AG08396 (cell line): ENCODE results near the gene ACOT6.
A peak's percentile ranks its signal among the peaks of the same experiment; 100 is the strongest.
"Not testable (repeated sequence)": the region's sequence is repeated elsewhere in the genome, so short reads cannot be mapped to it uniquely, and the experiment has no call there.

Source experiments
- DNase-seq: peaks from one replicate; pipeline ENCODE4 v3.0.0; 2012; ENCODE audit warnings: low spot score, mixed read lengths

The ACOT6 gene

DNA sequence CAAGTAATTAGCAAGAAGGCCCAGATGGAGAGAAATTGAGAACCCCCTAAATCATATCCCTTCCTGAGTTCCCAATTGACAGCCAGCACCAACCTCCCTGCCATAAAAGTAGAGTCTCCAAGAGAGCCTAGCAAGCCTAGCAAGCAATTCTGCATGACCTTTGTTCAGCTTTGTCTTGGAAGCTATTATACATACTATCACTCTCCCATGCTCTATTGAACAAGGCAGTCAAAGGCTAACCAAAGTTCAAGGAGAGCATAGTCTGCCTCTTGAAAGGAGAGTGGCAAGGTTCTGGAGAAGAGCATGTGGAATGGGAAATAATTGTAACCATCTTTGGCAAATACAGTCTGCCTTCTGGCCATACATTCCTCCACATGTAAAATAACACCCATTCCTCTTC, 12.8 kb upstream of the ACOT6 start:
- no peak for DNase-seq

DNA sequence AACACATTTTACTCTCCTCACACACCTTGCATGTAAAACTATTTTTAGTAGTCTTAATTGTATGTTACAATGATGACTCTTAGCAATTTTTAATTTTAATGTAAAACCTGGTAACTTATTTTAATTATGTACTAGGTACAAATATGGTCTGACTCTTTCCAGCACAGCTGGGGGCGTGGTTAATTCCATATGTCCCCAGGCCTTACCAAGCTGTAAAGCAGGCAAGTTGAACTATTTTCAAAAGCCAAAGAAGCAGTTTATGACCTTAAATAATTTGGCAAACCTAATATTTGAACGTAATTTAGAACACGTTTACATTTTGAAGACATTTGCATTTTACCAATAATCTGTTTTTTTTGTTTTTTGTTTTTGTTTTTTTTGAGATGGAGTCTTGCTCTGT, 9.3 kb upstream of the ACOT6 start:
- no peak for DNase-seq

DNA sequence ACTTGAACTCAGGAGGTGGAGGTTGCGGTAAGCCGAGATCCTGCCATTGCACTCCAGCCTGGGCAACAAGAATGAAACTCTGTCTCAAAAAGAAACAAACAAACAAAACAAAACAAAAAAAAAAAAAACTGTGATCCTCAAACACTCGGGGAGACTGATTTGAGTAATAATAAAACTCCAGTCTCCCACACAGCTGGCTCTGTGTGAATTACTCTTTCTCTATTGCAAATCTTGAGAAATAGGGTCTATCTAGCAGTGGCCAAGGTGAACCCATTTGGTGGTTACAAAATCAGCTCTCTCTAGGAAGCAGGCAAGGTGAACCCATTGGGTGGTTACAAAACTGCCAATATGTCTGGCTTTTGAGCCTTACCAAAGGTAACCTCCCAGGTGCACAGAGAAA, 6.0 kb upstream of the ACOT6 start:
- no peak for DNase-seq

DNA sequence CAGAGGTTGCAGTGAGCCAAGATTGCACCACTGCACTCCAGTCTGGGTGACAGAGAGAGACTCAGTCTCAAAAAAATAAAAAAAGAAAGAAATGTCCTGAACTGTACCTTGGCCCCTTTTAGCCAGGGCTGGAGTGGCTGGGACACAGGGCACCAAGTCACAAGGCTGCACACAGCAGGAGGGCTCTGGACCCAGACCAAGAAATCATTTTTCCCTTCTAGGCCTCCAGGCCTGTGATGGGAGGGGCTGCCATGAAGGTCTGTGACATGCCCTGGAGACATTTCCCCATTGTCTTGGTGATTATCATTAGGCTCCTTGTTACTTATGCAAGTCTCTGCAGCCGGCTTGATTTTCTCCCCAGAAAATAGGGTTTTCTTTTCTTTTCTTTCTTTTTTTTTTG, 5.1 kb upstream of the ACOT6 start:
- DNase-seq: no peak

DNA sequence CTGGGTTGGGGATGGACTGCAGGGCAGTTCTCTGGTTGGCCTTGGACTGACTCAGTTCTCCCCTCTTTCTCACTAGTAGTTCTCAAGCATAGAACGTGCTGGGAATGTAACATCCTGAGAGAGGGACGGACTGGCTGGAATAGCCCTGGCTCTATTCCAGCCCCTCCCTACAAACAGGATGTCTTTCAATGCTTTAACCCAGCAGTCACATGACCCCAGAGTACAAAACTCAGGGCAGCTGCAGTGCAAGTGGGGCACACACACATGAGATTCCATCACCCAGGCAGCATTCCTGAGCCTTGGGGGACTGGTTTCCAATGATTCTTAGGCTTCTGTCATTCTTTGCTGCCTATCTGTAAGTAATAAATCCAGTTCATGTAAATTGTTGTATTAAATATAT, 1.6 kb upstream of the ACOT6 start:
- DNase-seq: no peak

DNA sequence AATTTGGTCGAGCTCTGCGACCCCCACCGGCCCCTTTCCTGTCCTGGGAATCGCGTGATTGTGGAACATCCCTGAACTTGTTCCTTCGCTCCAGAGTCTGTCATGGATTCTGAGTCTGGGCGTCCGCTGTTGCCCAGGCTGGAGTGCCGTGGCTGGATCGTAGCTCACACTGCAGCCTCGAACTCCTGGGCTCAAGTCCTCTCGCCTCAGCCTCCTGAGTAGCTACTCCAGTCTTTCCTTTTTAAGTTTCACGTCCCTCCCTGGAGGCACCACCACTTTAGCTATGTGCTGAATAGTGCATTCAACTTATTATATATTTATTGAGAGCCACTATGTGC, 698 bp downstream of the ACOT6 start:
- DNase-seq: no peak

DNA sequence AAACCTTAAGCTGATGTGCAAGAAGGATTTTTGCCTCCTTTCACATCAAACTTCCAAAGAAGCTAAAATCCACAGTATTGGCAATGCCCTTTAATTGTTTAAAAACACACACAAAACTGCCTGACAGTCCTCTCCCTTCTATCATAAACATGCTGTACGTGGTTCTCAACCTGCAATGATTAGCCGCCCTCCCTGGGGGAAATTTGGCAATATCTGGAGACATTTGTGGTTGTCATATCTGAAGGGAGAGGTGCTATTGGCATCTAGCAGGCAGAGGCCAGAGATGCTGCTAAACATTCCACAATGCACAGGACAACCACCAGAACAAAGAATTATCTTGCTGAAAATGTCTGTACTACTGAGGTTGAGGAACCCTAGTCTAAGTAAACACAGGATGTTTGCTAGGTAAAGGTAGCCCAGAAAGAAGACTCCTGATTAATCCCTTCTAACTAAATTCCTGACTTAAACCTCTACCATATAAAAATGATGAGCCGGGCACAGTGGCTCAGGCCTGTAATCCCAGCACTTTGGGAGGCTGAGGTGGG, 1.2 kb downstream of the ACOT6 start:
- no peak for DNase-seq

DNA sequence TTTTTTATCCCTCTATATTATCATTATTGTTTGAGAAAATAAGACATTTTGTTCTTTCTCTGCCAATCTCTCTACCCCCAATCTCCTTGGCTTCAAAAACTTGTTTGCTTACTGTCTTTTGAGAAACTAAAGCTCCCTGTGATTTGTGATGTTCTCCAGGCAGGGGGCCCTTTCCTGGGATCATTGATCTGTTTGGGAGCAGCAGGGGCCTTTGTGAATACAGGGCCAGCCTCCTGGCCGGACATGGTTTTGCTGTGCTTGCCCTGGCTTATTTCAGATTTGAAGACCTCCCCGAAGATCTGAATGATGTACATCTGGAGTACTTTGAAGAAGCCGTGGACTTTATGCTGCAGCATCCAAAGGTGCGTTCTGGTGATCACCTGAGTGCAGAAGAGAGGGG, 4.5 kb downstream of the ACOT6 start:
- DNase-seq: no peak

DNA sequence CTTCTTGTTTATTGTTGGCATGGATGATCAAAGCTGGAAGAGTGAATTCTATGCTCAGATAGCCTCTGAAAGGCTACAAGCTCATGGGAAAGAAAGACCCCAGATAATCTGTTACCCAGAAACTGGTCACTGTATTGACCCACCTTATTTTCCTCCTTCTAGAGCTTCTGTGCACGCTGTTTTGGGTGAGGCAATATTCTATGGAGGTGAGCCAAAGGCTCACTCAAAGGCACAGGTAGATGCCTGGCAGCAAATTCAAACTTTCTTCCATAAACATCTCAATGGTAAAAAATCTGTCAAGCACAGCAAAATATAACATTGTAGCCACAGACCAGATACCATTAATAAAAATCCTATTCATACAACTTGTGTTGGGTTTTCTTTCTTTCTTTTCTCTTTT, 7.2 kb downstream of the ACOT6 start:
- DNase-seq: no peak

DNA sequence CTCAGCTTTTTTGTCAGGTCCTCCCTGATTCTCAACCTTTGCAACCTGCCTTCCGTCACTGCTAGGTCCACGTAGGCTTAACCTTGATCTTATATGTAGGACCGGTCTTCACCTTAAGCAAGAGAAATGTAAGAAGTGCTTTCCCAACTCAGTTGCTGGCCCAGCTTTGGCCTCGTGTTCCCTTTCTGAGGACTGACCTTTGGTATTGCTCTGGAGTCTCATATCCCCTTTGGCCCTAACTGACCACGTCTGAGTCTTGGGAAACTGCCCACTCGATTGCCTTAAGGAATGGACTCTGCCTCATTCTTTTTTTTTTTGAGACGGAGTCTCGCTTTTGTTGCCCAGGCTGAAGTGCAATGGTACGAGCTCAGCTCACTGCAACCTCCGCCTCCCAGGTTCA, 8.0 kb downstream of the ACOT6 start:
- no peak for DNase-seq

DNA sequence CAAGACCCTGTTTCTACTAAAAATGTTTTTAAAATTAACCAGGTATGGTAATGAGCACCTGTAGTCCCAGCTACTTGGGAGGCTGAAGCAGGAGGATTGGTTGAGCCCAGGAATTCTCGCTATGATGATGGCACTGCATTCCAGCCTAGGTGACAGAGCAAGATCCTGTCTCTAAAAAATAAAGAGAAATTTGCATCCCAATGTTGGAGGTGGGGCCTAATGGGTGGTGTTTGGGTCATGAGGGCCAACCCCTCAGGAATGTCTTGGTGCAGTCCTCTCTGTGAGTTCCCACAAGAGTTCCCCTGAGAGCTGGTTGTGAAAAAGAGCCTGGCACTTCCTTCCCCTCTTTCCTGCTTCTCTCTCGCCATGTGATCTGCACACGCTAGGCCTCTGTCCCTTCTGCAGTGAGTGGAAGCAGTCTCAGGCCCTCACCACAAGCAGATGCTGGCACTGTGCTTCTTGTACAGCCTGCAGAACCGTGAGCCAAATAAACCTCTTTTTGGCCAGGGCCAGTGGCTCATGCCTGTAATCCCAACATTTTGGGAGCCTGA, 11.3 kb downstream of the ACOT6 start:
- no peak for DNase-seq

DNA sequence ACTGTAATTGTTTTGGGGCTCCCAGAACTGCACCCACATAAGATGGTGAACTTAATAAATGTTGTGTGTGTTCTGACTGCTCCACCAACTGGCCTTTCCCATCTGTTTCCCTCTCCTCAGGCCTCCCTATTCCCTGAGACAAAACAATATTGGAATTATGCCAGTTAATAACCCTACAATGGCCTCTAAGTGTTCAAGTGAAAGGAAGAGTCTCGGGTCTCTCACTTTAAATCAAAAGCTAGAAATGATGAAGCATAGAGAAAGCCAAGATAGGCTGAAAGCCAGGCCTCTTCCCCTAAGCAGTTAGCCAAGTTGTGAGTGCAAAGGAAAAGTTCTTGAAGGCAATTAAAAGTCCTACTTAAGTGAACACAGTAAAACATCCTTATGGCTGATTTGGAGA, 13.4 kb downstream of the ACOT6 start:
- DNase-seq: no peak

DNA sequence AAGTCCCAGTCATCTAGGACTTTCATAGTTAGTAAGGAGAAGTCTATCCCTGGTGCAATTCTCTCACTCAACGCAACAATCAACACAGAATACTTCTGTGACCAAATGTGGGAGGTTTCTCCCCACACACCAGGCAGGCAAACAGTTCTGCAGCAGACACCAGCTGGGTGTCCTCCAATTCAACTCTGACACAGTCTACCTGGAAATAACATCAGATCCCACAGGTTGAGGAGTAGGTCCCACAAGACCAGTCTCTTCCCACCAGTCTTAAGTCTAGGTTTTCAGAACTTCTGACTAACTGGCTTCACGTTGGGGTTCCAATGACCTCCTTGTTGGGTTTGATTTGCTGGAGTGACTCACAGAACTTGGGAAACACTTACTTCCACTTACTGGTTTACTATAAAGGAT, 14.8 kb downstream of the ACOT6 start:
- DNase-seq: no peak

DNA sequence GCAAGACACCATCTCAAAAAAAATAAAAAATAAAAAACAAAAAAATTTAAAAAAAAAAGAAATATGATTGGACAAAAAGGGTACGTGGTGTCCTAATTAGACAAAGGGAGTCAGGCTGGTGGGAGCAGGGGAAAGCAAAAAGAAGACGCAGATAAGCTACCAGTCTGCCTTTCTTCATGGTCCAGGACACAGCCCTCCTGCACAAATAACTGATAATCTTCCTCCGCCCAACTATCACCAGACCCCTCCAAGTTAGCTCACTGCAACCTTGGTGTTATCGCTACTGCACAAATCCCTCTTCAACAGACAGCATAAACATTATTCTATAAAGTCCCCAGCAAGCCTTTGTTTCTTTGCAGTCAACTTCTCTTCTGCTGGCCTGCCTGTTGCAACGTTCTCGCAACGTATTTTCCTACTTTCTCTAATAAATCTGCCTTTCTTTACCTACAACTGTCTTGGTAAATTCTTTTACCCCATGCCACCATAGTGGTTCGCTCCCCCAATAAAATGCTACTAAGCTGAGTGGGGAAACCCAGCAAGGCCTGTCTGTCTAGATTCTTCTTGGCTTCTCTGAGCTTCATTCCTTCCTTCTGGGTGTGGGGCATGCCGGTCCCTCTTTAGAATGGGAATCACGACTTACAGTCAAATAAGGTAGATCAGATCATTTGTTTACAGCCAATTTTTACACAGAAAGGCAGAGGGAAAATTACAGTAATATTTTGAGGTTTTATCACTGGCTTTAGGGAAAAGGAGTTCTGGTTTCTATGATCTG, 17.9 kb downstream of the ACOT6 start:
- no peak for DNase-seq

DNA sequence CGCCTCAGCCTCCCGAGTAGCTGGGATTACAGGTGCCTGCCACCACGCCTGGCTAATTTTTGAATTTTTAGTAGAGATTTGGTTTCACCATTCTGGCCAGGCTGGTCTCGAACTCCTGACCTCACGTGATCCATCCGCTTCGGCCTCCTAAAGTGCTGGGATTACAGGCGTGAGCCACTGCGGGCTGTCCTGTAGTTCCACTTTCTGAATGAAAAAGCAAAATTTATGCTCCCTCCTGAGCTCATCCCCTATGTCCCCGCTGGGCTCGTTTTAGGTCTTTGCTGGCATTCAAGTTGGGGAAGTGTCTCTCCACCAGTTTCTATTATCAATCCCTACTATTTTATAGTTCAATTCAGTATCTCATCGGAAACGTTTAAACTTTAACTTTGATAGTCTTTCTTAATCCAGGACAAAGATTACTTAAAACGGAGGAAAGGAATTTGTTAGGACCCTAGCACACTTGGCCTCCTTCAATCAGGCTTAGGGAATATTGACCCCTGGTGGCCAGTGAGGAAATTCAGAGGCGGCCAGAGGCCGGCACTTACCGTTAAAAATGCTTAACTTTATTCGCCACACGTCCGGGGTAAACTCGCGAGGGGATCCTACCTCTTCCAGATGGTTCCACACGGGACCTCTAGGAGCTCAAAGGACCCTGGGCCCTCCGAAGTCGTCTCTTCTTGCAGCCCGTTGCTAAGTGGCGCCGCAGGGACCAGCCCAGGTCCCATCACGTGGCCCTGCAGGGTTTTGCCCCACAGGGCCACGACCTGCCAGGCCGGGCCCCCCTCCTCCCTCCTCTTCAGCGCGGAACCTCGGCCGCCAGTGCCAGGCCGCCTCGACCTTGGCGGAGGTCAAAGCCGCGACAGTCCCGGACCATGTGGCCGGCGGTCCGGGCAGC, 21.0 kb downstream of the ACOT6 start:
- DNase-seq: peak; percentile 82

DNA sequence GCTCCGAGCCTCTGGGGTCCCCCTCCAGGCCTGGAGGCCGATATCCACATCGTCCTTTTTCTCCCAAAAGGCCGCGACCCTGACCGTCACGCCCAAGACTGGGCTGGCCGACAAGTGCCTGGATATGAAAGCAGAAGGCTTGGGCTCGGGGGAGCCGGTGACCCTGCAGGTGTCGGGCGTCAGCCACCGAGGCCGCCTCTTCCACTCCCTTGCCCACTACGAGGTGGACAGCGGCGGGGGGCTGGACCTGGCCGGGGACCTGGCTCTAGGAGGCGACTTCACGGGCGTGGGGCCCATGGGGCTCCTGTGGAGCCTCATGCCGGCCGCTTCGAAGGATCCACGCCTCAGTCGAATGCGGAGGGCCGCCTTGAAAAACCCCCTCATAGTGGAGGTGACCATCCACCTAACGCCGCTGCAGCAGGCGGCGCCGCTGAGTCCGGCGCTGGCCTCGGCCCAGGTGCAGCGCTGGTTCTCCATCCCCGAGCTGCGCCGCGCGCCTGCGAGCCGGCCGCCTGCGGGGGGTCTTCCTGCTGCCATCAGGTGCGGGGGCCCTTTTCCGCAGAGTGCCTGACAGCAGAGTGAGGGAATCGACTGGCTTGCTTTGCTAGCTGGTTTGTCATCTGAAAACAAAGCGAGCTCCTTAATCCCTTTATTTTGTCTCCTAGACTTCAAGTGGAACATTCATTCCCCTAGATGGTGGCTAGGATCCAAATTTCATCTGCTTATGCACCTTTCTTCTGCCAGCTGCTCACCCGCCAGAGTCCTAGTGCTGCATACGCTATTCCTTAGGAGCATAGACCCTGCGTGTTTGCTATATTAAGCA, 21.9 kb downstream of the ACOT6 start:
- DNase-seq: no peak

DNA sequence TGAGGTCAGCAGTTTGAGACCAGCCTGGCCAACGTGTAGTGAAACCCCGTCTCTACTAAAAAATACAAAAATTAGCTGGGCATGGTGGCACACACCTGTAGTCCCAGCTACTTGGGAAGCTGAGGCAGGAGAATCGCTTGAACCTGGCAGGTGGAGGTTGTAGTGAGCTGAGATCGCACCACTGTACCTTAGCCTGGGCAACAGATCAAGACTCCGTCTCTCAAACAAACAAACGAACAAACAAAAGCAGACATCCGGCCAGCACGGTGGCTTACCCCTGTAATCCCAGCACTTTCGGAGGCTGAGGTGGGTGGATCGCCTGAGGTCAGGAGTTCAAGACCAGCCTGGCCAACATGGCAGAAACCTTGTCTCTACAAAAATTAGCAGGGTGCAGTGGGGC, 24.0 kb downstream of the ACOT6 start:
- DNase-seq: not testable (repeated sequence)

DNA sequence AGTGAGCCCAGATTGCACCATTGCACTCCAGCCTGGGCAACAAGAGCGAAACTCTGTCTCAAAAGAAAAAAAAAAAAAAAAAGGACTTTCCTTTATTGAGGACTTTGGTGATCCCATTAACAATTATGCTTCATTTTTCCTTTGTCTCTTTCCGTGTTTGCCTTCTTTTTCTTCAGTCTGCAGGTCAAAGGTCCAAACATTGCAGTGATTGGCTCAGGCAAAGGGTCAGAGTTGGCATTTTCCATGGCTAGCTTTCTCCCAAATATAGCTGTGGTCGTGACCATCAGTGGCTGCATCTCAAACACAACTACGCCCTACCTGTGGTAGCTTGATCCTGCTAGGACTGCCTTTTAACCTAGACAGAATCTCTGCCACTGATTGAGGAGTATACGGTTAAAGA, 25.5 kb downstream of the ACOT6 start:
- DNase-seq: no peak

DNA sequence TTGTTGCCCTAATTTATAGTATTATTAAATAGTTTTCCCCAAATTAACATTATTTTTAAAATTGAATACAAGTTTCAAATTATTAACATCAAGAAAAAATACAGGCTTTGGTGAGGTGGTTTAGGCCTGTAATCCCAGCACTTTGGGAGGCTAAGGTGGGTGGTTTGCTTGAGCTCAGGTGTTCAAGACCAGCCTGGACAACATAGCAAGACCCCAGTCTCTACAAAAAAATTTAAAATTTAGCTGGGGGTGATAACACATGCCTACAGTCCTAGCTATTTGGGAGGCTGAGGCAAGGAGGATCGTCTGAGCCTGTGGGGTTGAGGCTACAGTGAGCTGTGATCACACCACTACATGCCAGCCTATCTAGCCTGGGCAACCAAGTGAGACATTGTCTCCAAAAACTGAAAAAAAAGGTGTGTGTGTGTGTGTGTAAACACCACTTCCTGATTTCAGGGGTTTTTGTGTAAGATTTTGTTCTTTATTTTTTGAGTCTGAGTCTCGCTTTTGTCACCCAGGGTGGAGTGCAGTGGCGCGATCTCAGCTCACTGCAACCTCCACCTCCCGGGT, 28.6 kb downstream of the ACOT6 start:
- DNase-seq: no peak

DNA sequence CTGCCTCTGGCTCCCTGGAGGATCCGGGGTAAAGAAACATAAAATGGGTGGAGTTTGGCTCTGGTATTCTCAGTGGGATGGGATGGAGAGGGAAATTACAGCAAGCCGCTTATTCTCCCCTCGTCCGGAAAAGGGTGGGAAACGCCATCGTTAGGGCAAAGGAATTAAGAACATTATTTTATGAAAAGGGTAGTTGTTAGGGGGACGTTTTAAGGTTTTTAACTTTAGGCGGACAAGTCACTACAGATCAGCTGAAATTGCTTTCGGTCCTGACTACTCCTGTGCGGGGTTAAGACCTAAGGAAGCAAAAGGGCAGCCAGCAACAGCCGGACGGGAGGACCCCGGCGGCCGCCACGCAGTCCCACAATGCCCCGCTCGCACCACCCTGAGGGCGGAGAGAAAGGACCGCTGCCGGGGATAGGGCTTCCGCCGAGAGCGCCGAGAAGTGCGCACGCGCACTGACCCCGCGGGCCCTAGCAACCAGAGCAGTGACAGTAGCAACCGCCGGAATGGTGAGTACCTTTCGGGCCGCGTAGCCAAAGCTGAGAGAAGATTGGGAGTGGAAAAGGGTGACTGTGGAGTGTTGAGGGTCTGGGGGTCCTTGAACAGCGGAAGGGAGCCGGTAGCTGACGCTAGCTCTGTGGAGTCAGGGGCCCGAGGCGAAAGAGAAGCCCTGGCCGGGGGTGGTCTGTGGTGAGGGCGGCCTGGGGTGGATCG, 32.4 kb downstream of the ACOT6 start, which contains the start of gene DNAL1:
DNAL1 (plus strand) TSS at position 456 of the 717 bp plus-strand sequence; CDS start at position 510, 54 bp downstream.
- peak; percentile 98 for DNase-seq

DNA sequence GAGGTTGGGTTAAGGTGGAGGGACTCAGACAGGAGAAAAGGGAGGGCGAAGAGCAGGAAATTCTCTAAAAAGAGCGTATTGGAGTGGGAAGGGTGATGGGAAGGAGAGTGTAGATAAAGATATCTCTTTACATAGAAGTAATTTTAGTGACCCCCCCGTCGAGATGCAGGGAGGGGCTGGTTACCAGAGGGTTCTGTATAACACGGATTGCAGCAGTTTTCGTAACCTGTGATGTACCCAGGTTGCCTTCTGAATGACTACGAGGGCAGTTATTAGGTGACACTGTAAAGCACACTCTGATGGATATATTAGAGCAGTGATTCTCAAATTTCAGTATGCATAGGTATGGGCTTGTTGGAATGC, 32.9 kb downstream of the ACOT6 start:
- no peak for DNase-seq
